CD4-positive, alpha-beta T cell (primary cell): ENCODE data around the gene FBXL20. TPM values are rescaled to one million over a fixed set of nuclear protein-coding genes. Genes with fewer than 3 reads are reported as not detected.

Source experiments
- ATAC-seq: fragments of 200-7000 bp; cut with Tn5 transposase; one replicate; pipeline ENCODE4 v1.10.0; 2022; ENCODE audit warnings: mild to moderate bottlenecking; ENCODE audit not compliant: poor library complexity
- CTCF ChIA-PET: fragments of 350-600 bp; sonication (Branson Sonifier 250); formaldehyde crosslinking; loops from one replicate; lab custom pipeline; 2021; ENCODE audit warnings: antibody characterized with exemption, inconsistent platforms; lab: Charles Lee
- POLR2A ChIA-PET: fragments of 350-600 bp; sonication (Branson Sonifier 250); formaldehyde crosslinking; loops from one replicate; lab custom pipeline; 2021; ENCODE audit warnings: antibody characterized with exemption, inconsistent platforms; lab: Charles Lee
- DNase-seq, 14 experiments: peaks; one replicate each; pipeline ENCODE4 v3.0.0-alpha.2; 2013 to 2020; ENCODE audit warnings: mixed read lengths in 2 of 14
- H3K27ac ChIP-seq, 2 donors: one replicate each; pipeline versions ENCODE4 v1.5.1 to v1.7.0; 2013; ENCODE audit warnings: low read length in 2 of 2, low read depth in 1 of 2, mild to moderate bottlenecking in 1 of 2
- H3K27me3 ChIP-seq, 2 experiments: 1 replicate in 1 of 2; 2 replicates in 1 of 2; pipeline versions ENCODE4 v1.6.1 to v1.7.0; 2013; ENCODE audit warnings: low read length in 2 of 2, control low read depth in 1 of 2, mild to moderate bottlenecking in 1 of 2, moderate library complexity in 1 of 2; ENCODE audit not compliant: insufficient read depth in 2 of 2, control insufficient read depth in 1 of 2
- H3K36me3 ChIP-seq: one replicate; pipeline ENCODE4 v1.6.1; 2013; ENCODE audit warnings: low read length, control low read depth; ENCODE audit not compliant: insufficient read depth
- H3K4me1 ChIP-seq: one replicate; pipeline ENCODE4 v1.6.1; 2013; ENCODE audit warnings: low read length, control low read depth; ENCODE audit not compliant: insufficient read depth
- H3K4me3 ChIP-seq: one replicate; pipeline ENCODE4 v1.5.1; 2013; ENCODE audit warnings: mild to moderate bottlenecking, low read length, moderate library complexity
- H3K9me3 ChIP-seq, 2 experiments: 1 replicate in 1 of 2; 2 replicates in 1 of 2; pipeline versions ENCODE4 v1.6.1 to v1.7.0; 2013; ENCODE audit warnings: low read length in 2 of 2, mild to moderate bottlenecking in 2 of 2, control low read depth in 1 of 2, moderate library complexity in 1 of 2; ENCODE audit not compliant: control insufficient read depth in 1 of 2, insufficient read depth in 1 of 2
- H3K27ac Mint-ChIP-seq: one replicate; pipeline ENCODE4 v1.8.0; 2020; ENCODE audit warnings: mixed read lengths
- H3K27me3 Mint-ChIP-seq: one replicate; pipeline ENCODE4 v1.8.0; 2021; ENCODE audit warnings: mixed read lengths
- H3K36me3 Mint-ChIP-seq: one replicate; pipeline ENCODE4 v1.8.0; 2021; ENCODE audit warnings: low read depth, mixed read lengths
- H3K4me1 Mint-ChIP-seq: one replicate; pipeline ENCODE4 v1.8.0; 2021; ENCODE audit warnings: low read depth, mixed read lengths
- H3K4me3 Mint-ChIP-seq: one replicate; pipeline ENCODE4 v1.8.0; 2020; ENCODE audit warnings: mild to moderate bottlenecking, mixed read lengths
- H3K9me3 Mint-ChIP-seq: one replicate; pipeline ENCODE4 v1.8.0; 2020; ENCODE audit warnings: mixed read lengths
- CTCF ChIP-seq: fragments of 200-600 bp; IDR thresholded peaks from one replicate; pipeline ENCODE4 v1.8.0; 2022; ENCODE audit warnings: antibody characterized with exemption, mild to moderate bottlenecking
- intact Hi-C, 2 experiments: fragments of 100-400 bp; cut with DNase I in 1 of 2; cut with micrococcal nuclease in 1 of 2; formaldehyde crosslinking; loops; one replicate each; pipeline versions ENCODE4 v1.15.1 to v1.9.0; 2023 to 2025; cut with DNase I, micrococcal nuclease
- total RNA-seq, 174 experiments: library from RNA in 2 of 174; stranded (reverse) in 2 of 174; gene quantifications; one replicate each; pipeline ENCODE4 v1.2.3 and lab custom pipeline; 2021 to 2026

The FBXL20 gene
- total RNA-seq, 2 experiments from 2014 or later, result 16.7 to 17.1 TPM

DNA sequence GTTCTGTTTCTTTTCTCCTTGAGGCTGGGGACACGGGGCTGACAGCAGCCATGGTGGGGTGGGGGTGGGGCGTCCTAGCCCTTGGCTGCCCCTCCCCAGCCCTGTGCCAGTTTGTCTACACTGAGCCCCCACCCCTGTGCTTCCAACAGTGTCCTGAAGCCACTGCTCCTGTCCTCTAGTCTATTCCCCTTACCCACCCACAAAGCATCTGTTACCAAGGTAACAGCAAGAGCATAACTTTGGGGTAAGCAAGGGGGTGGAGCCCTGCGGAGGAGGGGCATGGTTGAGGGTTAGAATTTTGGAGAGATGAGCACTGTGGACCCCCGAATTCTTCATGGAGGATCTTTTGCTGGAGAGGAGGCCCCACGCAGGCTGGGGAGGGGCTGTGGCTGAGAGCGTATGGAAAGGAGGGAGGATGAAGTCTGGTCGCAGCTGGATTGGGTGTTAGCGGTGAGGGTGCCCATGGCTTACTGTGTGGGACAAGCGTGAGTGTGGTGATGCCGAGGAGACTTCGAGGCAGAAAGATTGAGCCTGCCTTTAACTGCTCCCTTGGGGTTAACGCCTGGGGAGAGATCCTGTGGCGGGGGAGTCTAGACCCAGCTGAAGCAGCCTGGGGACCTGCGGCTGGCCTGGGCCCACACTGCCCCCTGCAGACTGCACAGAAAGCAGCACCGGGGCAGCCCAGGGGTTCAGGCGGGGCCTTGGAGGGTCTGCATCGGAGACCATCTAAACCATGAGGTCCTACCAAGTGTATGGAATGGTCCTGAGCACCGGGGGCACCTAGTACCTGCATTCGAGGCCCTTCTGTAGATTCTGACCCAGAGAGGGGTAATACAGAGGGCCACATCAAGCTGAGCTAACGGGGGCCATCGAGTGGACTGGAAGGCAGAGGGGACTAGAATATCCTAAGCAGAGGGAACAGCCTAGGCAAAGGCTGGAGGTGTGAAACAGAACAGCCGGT, 169.6 kb downstream of the FBXL20 start:
- ChIA-PET CTCF (interaction anchor here (0.6 to 6.7 kb wide), 10 partner anchors 9 to 67 kb away, joined by 3 to 56 read pairs (median 4); partner anchors contain the start of gene RPL19), POLR2A (interaction anchor here (0.7 to 1.3 kb wide), 5 partner anchors 32 to 255 kb away, joined by 3 to 6 read pairs (median 3); partner anchors contain the start of gene RPL19)
- intact Hi-C loops, result loop anchor here (10.0 kb wide), 2 partner anchors 157 to 247 kb away; no protein-coding TSS in a partner anchor
- peak; percentile 38 to 78 (median 52) for DNase-seq
- Mint-ChIP-seq H3K9me3 (no peaks in the 10 kb centered on the region), H3K36me3 (no peaks in the 10 kb centered on the region), H3K27me3 (peaks cover 36% of the 10 kb centered on the region), H3K4me1 (peaks cover 24% of the 10 kb centered on the region), H3K4me3 (peak overlapping the region; percentile 72), H3K27ac (peak overlapping the region; percentile 29)
- H3K4me3 ChIP-seq, result no peak overlapping the region
- peaks cover 24% of the 10 kb centered on the region for H3K4me1 ChIP-seq
- H3K27me3 ChIP-seq, result peaks cover 18 to 27% of the 10 kb centered on the region in 2 experiments
- H3K27ac ChIP-seq, result no peak overlapping the region
- peaks cover 0 to 7% of the 10 kb centered on the region in 2 experiments for H3K9me3 ChIP-seq
- peak; percentile 81 for ATAC-seq
- TF ChIP-seq CTCF, result peak; percentile 76
- no peaks in the 10 kb centered on the region for H3K36me3 ChIP-seq

GRCh38 chr17:39231091-39231561, 170.3 kb downstream of the FBXL20 start:
- H3K36me3 Mint-ChIP-seq, result no peaks in the 10 kb centered on the region
- H3K27me3 Mint-ChIP-seq, result peaks cover 43% of the 10 kb centered on the region
- POLR2A ChIA-PET, result interaction anchor here (0.5 to 1.1 kb wide), 4 partner anchors 31 to 254 kb away, joined by 3 to 6 read pairs (median 4); partner anchors contain the start of gene RPL19
- ATAC-seq (no peak), DNase-seq (no peak)
- TF ChIP-seq CTCF, result no peak
- CTCF ChIA-PET, result interaction anchor here (0.8 to 6.7 kb wide), 4 partner anchors 8 to 66 kb away, joined by 5 to 56 read pairs (median 26); no protein-coding TSS in a partner anchor
- no peak overlapping the region for H3K27ac ChIP-seq
- H3K4me1 ChIP-seq, result peaks cover 24% of the 10 kb centered on the region
- intact Hi-C loops, result loop anchor here (10.0 kb wide), 2 partner anchors 156 to 246 kb away; no protein-coding TSS in a partner anchor
- H3K27me3 ChIP-seq, result peaks cover 25 to 33% of the 10 kb centered on the region in 2 experiments
- H3K27ac Mint-ChIP-seq, result no peak overlapping the region
- H3K4me3 ChIP-seq, result no peak overlapping the region
- H3K4me1 Mint-ChIP-seq, result peaks cover 20% of the 10 kb centered on the region
- no peaks in the 10 kb centered on the region for H3K36me3 ChIP-seq
- no peaks in the 10 kb centered on the region for H3K9me3 Mint-ChIP-seq
- H3K4me3 Mint-ChIP-seq, result no peak overlapping the region
- H3K9me3 ChIP-seq, result peaks cover 0 to 7% of the 10 kb centered on the region in 2 experiments

GRCh38 chr17:39230361-39230760, 171.1 kb downstream of the FBXL20 start:
- H3K27ac ChIP-seq, result no peak overlapping the region
- Mint-ChIP-seq H3K27ac (no peak overlapping the region), H3K9me3 (no peaks in the 10 kb centered on the region), H3K4me1 (peaks cover 17% of the 10 kb centered on the region), H3K36me3 (no peaks in the 10 kb centered on the region), H3K27me3 (peaks cover 48% of the 10 kb centered on the region), H3K4me3 (no peak overlapping the region)
- intact Hi-C loops, result loop anchor here (10.0 kb wide), 2 partner anchors 156 to 246 kb away; no protein-coding TSS in a partner anchor
- H3K4me3 ChIP-seq, result no peak overlapping the region
- H3K4me1 ChIP-seq, result peaks cover 24% of the 10 kb centered on the region
- peaks cover 30 to 39% of the 10 kb centered on the region in 2 experiments for H3K27me3 ChIP-seq
- ATAC-seq (no peak), DNase-seq (no peak)
- ChIA-PET POLR2A (no interaction called here), CTCF (interaction anchor here (2.9 to 6.7 kb wide), 3 partner anchors 14 to 66 kb away, joined by 12 to 56 read pairs (median 41); no protein-coding TSS in a partner anchor)
- TF ChIP-seq CTCF, result no peak
- H3K9me3 ChIP-seq, result peaks cover 0 to 7% of the 10 kb centered on the region in 2 experiments
- H3K36me3 ChIP-seq, result no peaks in the 10 kb centered on the region
